Immature natural killer cell (primary cell): ENCODE measurements around the gene NAT16. TPM values are rescaled to one million over a fixed set of nuclear protein-coding genes. Genes with fewer than 3 reads are reported as not detected.
"Not testable (repeated sequence)": the region's sequence is repeated elsewhere in the genome, so short reads cannot be mapped to it uniquely, and the experiment has no call there.

Source experiments
- DNase-seq, 3 donors: peaks; one replicate each; pipeline ENCODE4 v3.0.0; 2022; ENCODE audit warnings: mixed read lengths in 1 of 3
- H3K27ac Mint-ChIP-seq, 6 donors: one replicate each; pipeline ENCODE4 v1.8.0; 2020; ENCODE audit warnings: mixed read lengths in 6 of 6, mild to moderate bottlenecking in 5 of 6, inconsistent platforms in 4 of 6, moderate library complexity in 3 of 6
- H3K27me3 Mint-ChIP-seq, 3 donors: one replicate each; pipeline ENCODE4 v1.8.0; 2020 to 2021; ENCODE audit warnings: low read depth in 3 of 3, mild to moderate bottlenecking in 3 of 3, mixed read lengths in 3 of 3, moderate library complexity in 3 of 3, inconsistent platforms in 1 of 3
- H3K36me3 Mint-ChIP-seq, 3 donors: one replicate each; pipeline ENCODE4 v1.8.0; 2020; ENCODE audit warnings: mixed read lengths in 3 of 3, inconsistent platforms in 2 of 3, mild to moderate bottlenecking in 2 of 3
- H3K4me1 Mint-ChIP-seq, 2 donors: one replicate each; pipeline ENCODE4 v1.8.0; 2020; ENCODE audit warnings: inconsistent platforms in 2 of 2, mild to moderate bottlenecking in 2 of 2, mixed read lengths in 2 of 2, moderate library complexity in 1 of 2
- H3K4me3 Mint-ChIP-seq, 5 donors: one replicate each; pipeline ENCODE4 v1.8.0; 2020; ENCODE audit warnings: mild to moderate bottlenecking in 5 of 5, mixed read lengths in 5 of 5, inconsistent platforms in 3 of 5, moderate library complexity in 3 of 5
- H3K9me3 Mint-ChIP-seq, 6 donors: one replicate each; pipeline ENCODE4 v1.8.0; 2020; ENCODE audit warnings: mild to moderate bottlenecking in 6 of 6, mixed read lengths in 6 of 6, inconsistent platforms in 4 of 6, moderate library complexity in 3 of 6
- polyA plus RNA-seq, 3 donors: library from polyadenylated mRNA; unstranded; fragments of 300-500 nt; fragmentation: Illumina TruSeq; gene quantifications; one replicate each; pipeline ENCODE4 v1.2.3, GENCODE V29; 2021

NAT16 gene
- polyA plus RNA-seq, 3 donors from 2014 or later = not detected

- Mint-ChIP-seq H3K27me3 (peaks cover 0 to 6% (median 0%) of the 10 kb centered on the region in 3 donors), H3K27ac (no peak overlapping the region), H3K36me3 (peaks cover 5 to 14% (median 6%) of the 10 kb centered on the region in 3 donors), H3K9me3 (no peaks in the 10 kb centered on the region), H3K4me1 (peaks cover 0 to 2% of the 10 kb centered on the region in 2 donors), H3K4me3 (no peak overlapping the region)
- DNase-seq = no peak
These were observed 30.1 kb upstream of the NAT16 start for GRCh38 chr7:101210143-101210542.

- no peaks in the 10 kb centered on the region for H3K9me3 Mint-ChIP-seq
- H3K27me3 Mint-ChIP-seq = peaks cover 0 to 4% (median 1%) of the 10 kb centered on the region in 3 donors
- H3K4me3 Mint-ChIP-seq = no peak overlapping the region
- peak overlapping the region in 1 of 6 donors; percentile 58 for H3K27ac Mint-ChIP-seq
- no peak for DNase-seq
- peaks cover 5 to 14% (median 6%) of the 10 kb centered on the region in 3 donors for H3K36me3 Mint-ChIP-seq
- peaks cover 0 to 1% of the 10 kb centered on the region in 2 donors for H3K4me1 Mint-ChIP-seq
These were observed 28.7 kb upstream of the NAT16 start for GRCh38 chr7:101208794-101209193.

GRCh38 chr7:101207459-101207858 lies 27.4 kb upstream of the NAT16 start:
- H3K9me3 Mint-ChIP-seq = no peaks in the 10 kb centered on the region
- no peak overlapping the region for H3K4me3 Mint-ChIP-seq
- peaks cover 0 to 10% (median 4%) of the 10 kb centered on the region in 3 donors for H3K27me3 Mint-ChIP-seq
- H3K36me3 Mint-ChIP-seq = peaks cover 5 to 14% (median 6%) of the 10 kb centered on the region in 3 donors
- DNase-seq = no peak
- peaks cover 0 to 1% of the 10 kb centered on the region in 2 donors for H3K4me1 Mint-ChIP-seq
- peak overlapping the region in 1 of 6 donors; percentile 40 for H3K27ac Mint-ChIP-seq

- Mint-ChIP-seq H3K27me3 (peaks cover 0 to 10% (median 4%) of the 10 kb centered on the region in 3 donors), H3K36me3 (peaks cover 5 to 14% (median 6%) of the 10 kb centered on the region in 3 donors), H3K27ac (no peak overlapping the region), H3K9me3 (no peaks in the 10 kb centered on the region), H3K4me1 (peaks cover 0 to 1% of the 10 kb centered on the region in 2 donors), H3K4me3 (no peak overlapping the region)
- no peak for DNase-seq
These were observed 26.6 kb upstream of the NAT16 start for GRCh38 chr7:101206665-101207042.

- Mint-ChIP-seq H3K27me3 (peaks cover 2 to 10% (median 4%) of the 10 kb centered on the region in 3 donors), H3K4me1 (peaks cover 0 to 1% of the 10 kb centered on the region in 2 donors), H3K27ac (no peak overlapping the region), H3K36me3 (peaks cover 5 to 14% (median 6%) of the 10 kb centered on the region in 3 donors), H3K9me3 (no peaks in the 10 kb centered on the region), H3K4me3 (no peak overlapping the region)
- DNase-seq = no peak
These were observed 26.0 kb upstream of the NAT16 start for GRCh38 chr7:101205901-101206664.

- Mint-ChIP-seq H3K27ac (peak overlapping the region in 1 of 6 donors; percentile 28), H3K27me3 (peaks cover 4 to 12% (median 9%) of the 10 kb centered on the region in 3 donors)
- peak in 1 of 3 donors; percentile 15 for DNase-seq
- not testable (repeated sequence) for H3K4me1 Mint-ChIP-seq, H3K9me3 Mint-ChIP-seq, H3K4me3 Mint-ChIP-seq, H3K36me3 Mint-ChIP-seq
These were observed 23.9 kb upstream of the NAT16 start for GRCh38 chr7:101203740-101204738.

GRCh38 chr7:101202603-101202918 lies 22.5 kb upstream of the NAT16 start:
- no peak for DNase-seq
- peaks cover under 1% of the 10 kb centered on the region in 3 donors for H3K36me3 Mint-ChIP-seq
- H3K4me1 Mint-ChIP-seq = no peaks in the 10 kb centered on the region
- H3K27me3 Mint-ChIP-seq = peaks cover 2 to 12% (median 11%) of the 10 kb centered on the region in 3 donors
- no peak overlapping the region for H3K4me3 Mint-ChIP-seq
- H3K27ac Mint-ChIP-seq = no peak overlapping the region
- H3K9me3 Mint-ChIP-seq = no peaks in the 10 kb centered on the region

GRCh38 chr7:101201695-101202602 lies 21.9 kb upstream of the NAT16 start:
- Mint-ChIP-seq H3K36me3 (no peaks in the 10 kb centered on the region), H3K27ac (no peak overlapping the region), H3K9me3 (no peaks in the 10 kb centered on the region), H3K4me1 (no peaks in the 10 kb centered on the region), H3K4me3 (no peak overlapping the region), H3K27me3 (peaks cover 2 to 14% (median 12%) of the 10 kb centered on the region in 3 donors)
- no peak for DNase-seq

GRCh38 chr7:101200862-101201599 lies 20.9 kb upstream of the NAT16 start, which contains the start of gene MOGAT3:
Gene MOGAT3 (minus strand): TSS chr7:101201036. CDS start chr7:101200854, 182 bp downstream.
- Mint-ChIP-seq H3K27ac (no peak within 1 kb of the TSS), H3K36me3 (no peaks in the 10 kb centered on the region), H3K4me3 (no peak within 1 kb of the TSS)

GRCh38 chr7:101200504-101200861 lies 20.4 kb upstream of the NAT16 start:
- H3K4me3 Mint-ChIP-seq = no peak overlapping the region
- H3K27me3 Mint-ChIP-seq = peaks cover 4 to 14% (median 12%) of the 10 kb centered on the region in 3 donors

More at GRCh38 chr7:101200862-101201599, 20.9 kb upstream of the NAT16 start, which contains the start of gene MOGAT3:
- H3K27me3 Mint-ChIP-seq = peaks cover 4 to 14% (median 12%) of the 10 kb centered on the region in 3 donors
- no peaks in the 10 kb centered on the region for H3K9me3 Mint-ChIP-seq
- no peaks in the 10 kb centered on the region for H3K4me1 Mint-ChIP-seq
- DNase-seq = no peak

GRCh38 chr7:101199522-101199921 lies 19.4 kb upstream of the NAT16 start:
- peaks cover 2 to 17% (median 14%) of the 10 kb centered on the region in 3 donors for H3K27me3 Mint-ChIP-seq

More at GRCh38 chr7:101200504-101200861, 20.4 kb upstream of the NAT16 start:
- DNase-seq = no peak
- H3K27ac Mint-ChIP-seq = no peak overlapping the region
- no peaks in the 10 kb centered on the region for H3K36me3 Mint-ChIP-seq
- no peaks in the 10 kb centered on the region for H3K9me3 Mint-ChIP-seq
- no peaks in the 10 kb centered on the region for H3K4me1 Mint-ChIP-seq

GRCh38 chr7:101198476-101198875 lies 18.4 kb upstream of the NAT16 start:
- Mint-ChIP-seq H3K27ac (peak overlapping the region in 1 of 6 donors; percentile 28), H3K4me1 (no peaks in the 10 kb centered on the region), H3K4me3 (no peak overlapping the region), H3K9me3 (no peaks in the 10 kb centered on the region), H3K36me3 (no peaks in the 10 kb centered on the region), H3K27me3 (peaks cover 2 to 17% (median 10%) of the 10 kb centered on the region in 3 donors)
- DNase-seq = no peak

More at GRCh38 chr7:101199522-101199921, 19.4 kb upstream of the NAT16 start:
- not testable (repeated sequence) for H3K9me3 Mint-ChIP-seq, H3K4me1 Mint-ChIP-seq, H3K4me3 Mint-ChIP-seq, H3K36me3 Mint-ChIP-seq, H3K27ac Mint-ChIP-seq, DNase-seq
